GM19438 (cell line): Measurements from ENCODE around the gene FBXL7.

Experiments used
- ATAC-seq: cut with Tn5 transposase; IDR thresholded peaks from one replicate; pipeline ENCODE4 v1.9.1; 2021; ENCODE audit warnings: low read depth; ENCODE audit not compliant: unreplicated experiment

The FBXL7 gene

DNA sequence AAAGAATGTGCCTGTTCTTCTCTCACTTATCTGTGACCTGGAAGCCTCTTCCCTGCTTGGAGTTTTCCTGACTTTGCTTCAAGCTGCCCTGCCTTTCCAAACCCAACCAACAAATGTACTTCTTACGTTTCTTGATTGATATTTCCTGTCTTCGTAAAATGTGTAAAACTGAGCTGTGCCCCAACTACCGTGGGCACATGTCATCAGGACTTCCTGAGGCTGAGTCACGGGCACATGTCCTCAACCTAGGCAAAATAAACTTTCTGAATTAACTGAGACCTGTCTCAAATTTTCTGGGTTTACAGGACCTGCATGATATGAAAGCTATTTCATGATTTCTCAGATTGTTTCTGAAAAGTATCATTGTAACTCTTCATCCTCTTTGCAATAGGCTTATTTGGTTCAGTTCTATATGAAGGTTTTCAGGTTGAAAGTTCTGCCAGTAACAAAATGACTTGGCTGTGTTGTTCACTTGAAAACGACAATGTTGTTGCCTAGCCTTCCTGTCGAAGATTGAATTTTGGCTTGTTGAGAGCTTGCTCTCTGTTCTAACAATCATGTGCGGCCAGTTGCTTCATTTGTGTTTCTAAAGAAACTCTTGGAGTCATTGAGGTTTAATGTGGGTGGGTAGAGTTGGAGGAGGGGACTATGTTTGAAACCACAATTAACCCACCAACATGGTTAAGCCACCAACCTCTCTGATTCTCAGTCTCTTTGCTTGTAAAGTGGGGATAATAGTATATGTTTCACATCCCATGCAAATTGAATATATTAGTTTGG lies 145.6 kb downstream of the FBXL7 start:
- ATAC-seq: no peak

DNA sequence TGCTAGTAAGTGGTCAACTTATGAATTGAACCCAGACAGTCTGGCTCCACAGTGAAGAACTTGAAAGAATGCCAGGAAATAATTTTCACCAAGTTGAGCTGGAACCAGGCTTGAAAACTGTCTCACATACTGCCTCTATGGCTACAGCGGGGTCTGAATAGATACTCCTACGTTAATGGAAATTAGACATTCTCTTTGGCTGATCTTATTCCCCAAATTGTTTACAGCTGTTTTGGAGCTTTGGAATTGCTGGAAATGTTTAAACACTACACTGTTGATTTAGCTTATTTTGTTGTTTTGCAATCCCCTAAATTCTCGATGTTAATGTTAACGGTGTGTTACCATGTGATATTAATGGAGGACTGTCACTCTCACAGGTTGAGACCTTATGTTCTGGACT lies 146.4 kb downstream of the FBXL7 start:
- ATAC-seq: no peak

DNA sequence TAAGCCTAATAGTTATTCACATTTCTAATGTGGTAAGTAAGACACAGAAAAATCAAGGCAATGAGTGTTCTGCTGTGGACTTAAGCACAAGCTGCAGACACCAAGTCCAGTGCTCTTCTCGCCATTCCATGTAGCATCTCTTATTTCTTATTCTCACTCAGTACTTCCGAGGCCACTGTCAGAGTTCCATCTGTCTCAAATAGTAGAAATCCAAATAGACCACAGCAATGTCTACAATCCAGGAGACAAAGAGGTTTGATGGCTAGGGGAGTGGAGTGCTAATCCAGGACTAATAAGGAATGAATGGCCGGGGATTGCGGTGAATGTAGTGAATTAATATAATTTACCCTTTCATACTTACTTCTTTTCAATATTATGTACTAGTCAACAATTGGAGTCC lies 147.3 kb downstream of the FBXL7 start:
- ATAC-seq: no peak

- ATAC-seq: no peak
Observed at GRCh38 chr5:15650266-15650665, 150.3 kb downstream of the FBXL7 start.

DNA sequence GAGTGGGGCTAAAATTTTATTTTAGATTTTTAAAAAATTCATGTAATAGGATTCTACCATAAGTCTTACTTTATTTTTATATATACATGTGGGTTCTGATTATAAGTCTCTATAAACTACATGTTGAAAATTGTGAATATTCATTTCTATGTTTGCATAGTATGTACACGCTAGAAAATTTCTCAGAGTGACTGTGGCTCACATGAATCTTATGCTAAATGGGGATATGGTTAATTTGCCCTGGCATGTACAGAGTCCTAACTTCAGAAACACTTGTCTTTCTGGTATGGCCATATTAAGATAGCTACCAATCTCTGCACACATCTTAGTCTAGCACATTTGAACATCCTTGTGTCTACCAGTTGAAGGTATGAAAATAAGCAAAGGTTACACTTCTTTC lies 154.8 kb downstream of the FBXL7 start:
- ATAC-seq: no peak

- ATAC-seq: no peak
Observed at GRCh38 chr5:15655683-15656082, 155.7 kb downstream of the FBXL7 start.

DNA sequence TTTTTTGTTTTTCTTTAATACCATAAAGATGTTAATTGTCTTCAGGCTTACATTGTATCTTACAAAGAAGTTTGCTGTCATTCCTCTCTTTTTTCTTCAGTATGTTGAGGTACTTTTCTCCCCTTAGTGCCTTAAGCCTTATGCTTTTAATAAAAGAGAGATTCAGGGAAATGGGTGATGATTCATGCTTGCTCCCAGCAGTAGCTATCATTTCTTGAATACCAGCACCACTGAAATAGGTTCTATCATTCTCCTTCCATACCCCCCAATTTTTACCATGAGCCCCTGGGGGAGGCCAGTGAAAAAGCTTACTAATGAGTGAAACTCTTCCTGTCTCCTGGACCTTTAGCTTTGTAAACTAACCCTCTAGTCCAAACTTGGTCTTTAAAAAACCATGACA lies 165.0 kb downstream of the FBXL7 start:
- ATAC-seq: no peak

DNA sequence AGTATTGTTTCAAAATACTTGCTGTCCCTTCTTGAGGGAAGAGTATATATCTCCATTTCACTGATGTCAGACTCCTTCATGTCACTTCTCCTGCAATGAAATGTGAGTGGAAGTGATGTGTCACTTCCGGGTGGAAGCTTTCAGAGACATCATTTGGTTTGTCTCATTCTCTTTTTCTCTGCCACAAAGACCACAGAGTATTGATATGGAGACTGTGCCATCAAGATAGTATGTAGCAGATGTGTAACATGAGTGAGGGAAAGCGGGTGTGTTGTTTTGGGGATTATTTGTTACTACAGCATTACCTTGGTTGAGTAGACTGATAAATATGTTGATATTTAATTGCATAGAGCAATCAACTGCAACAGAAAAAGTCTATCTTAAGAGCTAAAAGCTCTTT lies 169.8 kb downstream of the FBXL7 start:
- no peak for ATAC-seq

DNA sequence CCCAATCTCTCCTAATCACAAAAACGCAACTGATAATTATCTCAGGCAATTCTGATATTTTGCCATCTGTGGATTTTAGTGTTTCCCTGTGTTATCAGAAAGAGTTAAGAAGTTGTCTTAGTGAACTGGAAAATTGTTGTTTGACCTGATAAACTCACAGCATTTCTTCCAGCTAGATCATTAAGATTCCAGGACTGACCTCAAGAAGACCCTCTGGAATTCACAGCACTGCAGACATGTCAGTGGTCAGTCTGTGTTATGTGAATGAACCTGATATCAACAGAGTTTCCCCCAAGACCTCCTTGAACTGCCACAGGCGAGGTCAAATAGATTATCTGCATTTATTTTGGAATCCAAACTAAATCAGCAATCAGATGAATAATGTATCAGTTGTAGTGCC lies 174.7 kb downstream of the FBXL7 start:
- ATAC-seq: no peak

DNA sequence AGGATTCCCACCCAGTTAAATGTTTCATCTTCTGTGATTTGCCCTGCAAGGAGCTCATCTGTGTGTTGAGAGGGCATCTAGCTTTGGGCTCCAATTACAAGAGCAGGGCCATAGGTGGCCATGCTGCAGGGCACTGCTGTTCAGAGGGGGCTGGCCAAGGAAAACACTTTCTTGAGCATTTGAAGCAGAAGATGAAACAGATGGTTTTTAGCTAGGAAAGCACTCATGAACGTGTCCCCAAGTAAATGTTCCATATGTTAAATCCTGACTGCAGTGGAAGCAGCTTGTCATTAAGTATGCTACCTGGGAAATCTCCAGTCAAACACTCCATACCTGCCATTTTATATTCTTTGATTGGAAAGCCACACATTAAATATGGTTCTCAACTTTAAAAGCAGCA lies 176.6 kb downstream of the FBXL7 start:
- ATAC-seq: no peak

GRCh38 chr5:15679161-15679560 lies 179.2 kb downstream of the FBXL7 start:
- ATAC-seq: no peak

GRCh38 chr5:15680455-15680854 lies 180.5 kb downstream of the FBXL7 start:
- ATAC-seq: no peak

DNA sequence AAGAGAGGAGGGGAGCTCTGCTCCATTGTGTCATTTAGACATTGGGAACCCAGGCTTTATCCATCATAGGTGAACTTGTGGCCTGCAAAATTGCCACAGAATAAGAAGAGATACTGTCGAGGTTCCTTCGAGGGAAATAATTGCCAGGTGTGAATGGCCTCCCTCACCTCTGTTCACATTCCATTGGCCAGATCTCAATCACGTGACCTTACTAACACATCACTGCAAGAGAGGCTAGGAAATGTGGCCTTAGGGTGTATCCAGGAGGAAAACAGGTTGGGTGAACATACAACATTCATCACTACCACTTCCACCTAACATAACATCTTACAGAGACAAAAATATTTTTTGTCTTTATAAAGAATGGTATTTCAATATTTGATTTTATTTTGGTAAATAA lies 182.1 kb downstream of the FBXL7 start:
- no peak for ATAC-seq

DNA sequence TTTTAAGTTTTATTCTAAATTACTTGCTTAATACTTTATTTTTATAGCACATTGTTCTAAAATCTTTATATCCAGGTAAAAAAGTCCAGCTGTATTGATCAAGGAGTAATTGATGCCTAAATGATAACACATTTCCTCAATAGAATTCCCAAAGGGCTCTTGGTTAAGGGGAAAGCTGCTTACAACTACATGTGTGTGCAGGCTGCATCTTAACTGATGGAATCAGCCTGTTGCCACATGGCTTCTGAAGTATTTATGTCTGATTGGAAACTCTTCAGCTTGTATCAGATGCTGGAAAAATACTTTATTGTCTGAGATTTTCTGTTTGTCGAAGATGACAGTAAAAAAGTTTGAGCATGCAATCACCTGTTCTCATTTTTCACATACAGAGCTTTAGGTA lies 182.6 kb downstream of the FBXL7 start:
- no peak for ATAC-seq

- ATAC-seq: no peak
Observed at GRCh38 chr5:15683332-15683731, 183.4 kb downstream of the FBXL7 start.

- no peak for ATAC-seq
Observed at GRCh38 chr5:15687401-15687800, 187.4 kb downstream of the FBXL7 start.

DNA sequence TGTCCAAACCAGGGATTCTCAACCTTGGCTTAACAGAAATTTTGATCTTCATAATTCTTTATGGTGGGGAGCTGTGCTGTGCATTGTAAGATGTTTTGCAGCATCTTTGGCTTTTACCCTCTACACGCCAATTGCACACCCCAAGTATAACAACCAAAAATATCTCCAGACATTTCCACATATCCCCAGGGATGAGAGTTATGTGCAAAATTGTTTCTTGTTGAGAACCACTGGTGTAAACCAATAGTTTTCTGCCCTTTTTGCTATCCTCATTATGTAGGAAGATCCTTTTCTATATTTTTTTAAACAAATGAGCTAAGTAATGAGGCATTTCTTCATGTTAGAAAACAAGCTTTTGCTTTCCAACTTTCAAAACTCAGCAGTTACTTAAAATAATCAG lies 189.9 kb downstream of the FBXL7 start:
- ATAC-seq: no peak

- ATAC-seq: no peak
Observed at GRCh38 chr5:15690611-15691010, 190.6 kb downstream of the FBXL7 start.

- ATAC-seq: no peak
Observed at GRCh38 chr5:15691521-15691920, 191.5 kb downstream of the FBXL7 start.

- ATAC-seq: no peak
Observed at GRCh38 chr5:15692706-15693381, 192.9 kb downstream of the FBXL7 start.

- ATAC-seq: no peak
Observed at GRCh38 chr5:15693382-15693728, 193.4 kb downstream of the FBXL7 start.

- no peak for ATAC-seq
Observed at GRCh38 chr5:15693933-15694332, 194.0 kb downstream of the FBXL7 start.
